ENCODE data around the gene UBTD2. TPM values are rescaled to one million over a fixed set of nuclear protein-coding genes. Genes with fewer than 3 reads are reported as not detected.

UBTD2 gene
- total and polyA plus RNA-seq, 2 experiments from 2014 or later, result 17.9 to 46.3 TPM

GRCh38 chr5:172188893-172189692 lies 94.5 kb downstream of the UBTD2 start:
- H3K36me3 ChIP-seq (ENCODE audit: insufficient read depth), result no peaks in the 10 kb centered on the region
- H3K4me3 ChIP-seq, result peak overlapping the region; percentile 96
- peaks cover 28% of the 10 kb centered on the region for H3K79me2 ChIP-seq (replicated peaks; ENCODE audit: insufficient read depth)
- DNase-seq (ENCODE audit: low spot score), result peak; percentile 80
- peaks cover 15% of the 10 kb centered on the region for H3K27me3 ChIP-seq (ENCODE audit: insufficient read depth)
- no peaks in the 10 kb centered on the region for H3K36me3 Mint-ChIP-seq (ENCODE audit: low read depth)
- H3K27ac Mint-ChIP-seq, result no peak overlapping the region
- H3K4me1 Mint-ChIP-seq, result peaks cover 26% of the 10 kb centered on the region
- no peak overlapping the region for H3K27ac ChIP-seq (ENCODE audit: low read depth)
- TF ChIP-seq EZH2phosphoT487 (IDR thresholded peaks at IDR 0.05; ENCODE audit: unreplicated experiment) (no peak), NANOG (IDR thresholded peaks at IDR 0.05; ENCODE audit: borderline replicate concordance) (no peak), ZNF462 (CRISPR knock-in tag; IDR thresholded peaks at IDR 0.05) (no peak), ZNF114 (CRISPR knock-in tag; IDR thresholded peaks at IDR 0.05) (no peak), ZNF331 (CRISPR knock-in tag; IDR thresholded peaks at IDR 0.05; ENCODE audit: low read depth) (no peak)
- peaks cover 15% of the 10 kb centered on the region for H3K27me3 Mint-ChIP-seq (ENCODE audit: insufficient read depth, low read depth, poor library complexity)
- ATAC-seq, result peak; percentile 2
- peak overlapping the region; percentile 91 for H3K4me2 ChIP-seq
- peak overlapping the region; percentile 82 for H3K4me3 Mint-ChIP-seq
- peaks cover 23% of the 10 kb centered on the region for H3K4me1 ChIP-seq (ENCODE audit: insufficient read depth)
- no peaks in the 10 kb centered on the region for H3K9me3 Mint-ChIP-seq
- H3K9me2 ChIP-seq (ENCODE audit: insufficient read depth), result no peaks in the 10 kb centered on the region
- H2AFZ ChIP-seq, result peak overlapping the region; percentile 90
- H4K20me1 ChIP-seq (replicated peaks; ENCODE audit: insufficient read depth), result no peaks in the 10 kb centered on the region
- H3F3A ChIP-seq (replicated peaks; ENCODE audit: low read depth), result peaks cover 11% of the 10 kb centered on the region

Measured in GM23338 (cell line).